KMS-11 (cell line): ENCODE measurements around the gene SULT6B1.

Experiments used
- H2AFZ ChIP-seq: fragments of 200-600 bp; sonication (generic); 2 replicates; pipeline ENCODE4 v1.6.1; 2016; ENCODE audit warnings: antibody characterized with exemption, mixed run types, low read depth
- H3K27ac ChIP-seq: fragments of 200-600 bp; sonication (generic); 2 replicates; pipeline ENCODE4 v1.6.1; 2016; ENCODE audit warnings: mild to moderate bottlenecking, mixed run types
- H3K27me3 ChIP-seq: fragments of 200-600 bp; sonication (generic); 2 replicates; pipeline ENCODE4 v1.6.1; 2017; ENCODE audit warnings: mild to moderate bottlenecking, low read depth, mixed run types, moderate library complexity; ENCODE audit not compliant: insufficient read depth
- H3K36me3 ChIP-seq: fragments of 200-600 bp; sonication (generic); 2 replicates; pipeline ENCODE4 v1.6.1; 2017; ENCODE audit warnings: mild to moderate bottlenecking, mixed run types; ENCODE audit not compliant: insufficient read depth
- H3K4me1 ChIP-seq: fragments of 200-600 bp; sonication (generic); 2 replicates; pipeline ENCODE4 v1.6.1; 2016; ENCODE audit warnings: mild to moderate bottlenecking, low read depth, mixed run types; ENCODE audit not compliant: poor library complexity, severe bottlenecking
- H3K4me2 ChIP-seq: fragments of 200-600 bp; sonication (generic); 2 replicates; pipeline ENCODE4 v1.7.0; 2016; ENCODE audit warnings: mild to moderate bottlenecking, mixed run types
- H3K4me3 ChIP-seq: fragments of 200-600 bp; sonication (generic); IDR thresholded peaks from 2 replicates; pipeline ENCODE4 v1.6.1; 2017; ENCODE audit warnings: low read depth, low read length, mixed read lengths; ENCODE audit not compliant: insufficient read depth
- H3K79me2 ChIP-seq: fragments of 200-600 bp; sonication (generic); 2 replicates; pipeline ENCODE4 v1.6.1; 2016; ENCODE audit warnings: low read depth, mixed run types; ENCODE audit not compliant: insufficient read depth
- H3K9ac ChIP-seq: fragments of 200-600 bp; sonication (generic); 2 replicates; pipeline ENCODE4 v1.6.1; 2016; ENCODE audit warnings: mild to moderate bottlenecking, mixed run types
- H4K20me1 ChIP-seq: fragments of 200-600 bp; sonication (generic); 2 replicates; pipeline ENCODE4 v1.6.1; 2016; ENCODE audit warnings: mild to moderate bottlenecking, mixed run types; ENCODE audit not compliant: insufficient read depth
- TF ChIP-seq, protein P1 (sequence below): fragments of 200-600 bp; sonication (generic); conservative IDR thresholded peaks from 2 replicates; pipeline ENCODE4 v1.6.1; 2017; ENCODE audit warnings: low read depth, mild to moderate bottlenecking, antibody characterized with exemption, low read length, moderate library complexity, mixed read lengths

The SULT6B1 gene

DNA sequence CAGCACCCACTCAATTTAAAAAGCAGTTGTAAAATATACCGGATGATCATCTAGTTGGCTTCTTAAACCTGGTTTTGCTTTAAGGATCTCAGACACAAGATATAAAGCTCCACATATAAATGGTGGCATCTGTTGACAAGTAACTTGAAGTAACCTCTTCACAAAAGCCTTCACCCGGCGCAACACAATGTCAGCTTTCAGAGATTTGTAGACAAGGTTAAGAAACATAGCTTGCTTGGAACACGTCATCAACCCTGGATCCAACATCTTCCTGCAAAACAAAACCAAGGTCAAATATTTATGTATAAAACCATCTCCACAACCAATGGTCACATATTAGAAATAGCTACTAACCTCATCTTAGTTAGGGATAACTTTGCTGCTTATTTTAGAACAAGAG, 34.7 kb upstream of the SULT6B1 start:
- Histone ChIP-seq H3K27me3 (no peaks in the 10 kb centered on the region), H3K9ac (no peak overlapping the region), H3K36me3 (peaks cover 11% of the 10 kb centered on the region; the same call in 1 of the 2 replicates), H2AFZ (no peak overlapping the region), H3K79me2 (peaks cover 27% of the 10 kb centered on the region), H3K4me2 (no peak overlapping the region), H4K20me1 (no peaks in the 10 kb centered on the region; the same call in 1 of the 2 replicates), H3K4me3 (no peak overlapping the region), H3K4me1 (peaks cover 15% of the 10 kb centered on the region), H3K27ac (no peak overlapping the region)
- TF ChIP-seq, protein P1, sequence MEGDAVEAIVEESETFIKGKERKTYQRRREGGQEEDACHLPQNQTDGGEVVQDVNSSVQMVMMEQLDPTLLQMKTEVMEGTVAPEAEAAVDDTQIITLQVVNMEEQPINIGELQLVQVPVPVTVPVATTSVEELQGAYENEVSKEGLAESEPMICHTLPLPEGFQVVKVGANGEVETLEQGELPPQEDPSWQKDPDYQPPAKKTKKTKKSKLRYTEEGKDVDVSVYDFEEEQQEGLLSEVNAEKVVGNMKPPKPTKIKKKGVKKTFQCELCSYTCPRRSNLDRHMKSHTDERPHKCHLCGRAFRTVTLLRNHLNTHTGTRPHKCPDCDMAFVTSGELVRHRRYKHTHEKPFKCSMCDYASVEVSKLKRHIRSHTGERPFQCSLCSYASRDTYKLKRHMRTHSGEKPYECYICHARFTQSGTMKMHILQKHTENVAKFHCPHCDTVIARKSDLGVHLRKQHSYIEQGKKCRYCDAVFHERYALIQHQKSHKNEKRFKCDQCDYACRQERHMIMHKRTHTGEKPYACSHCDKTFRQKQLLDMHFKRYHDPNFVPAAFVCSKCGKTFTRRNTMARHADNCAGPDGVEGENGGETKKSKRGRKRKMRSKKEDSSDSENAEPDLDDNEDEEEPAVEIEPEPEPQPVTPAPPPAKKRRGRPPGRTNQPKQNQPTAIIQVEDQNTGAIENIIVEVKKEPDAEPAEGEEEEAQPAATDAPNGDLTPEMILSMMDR: no peak

DNA sequence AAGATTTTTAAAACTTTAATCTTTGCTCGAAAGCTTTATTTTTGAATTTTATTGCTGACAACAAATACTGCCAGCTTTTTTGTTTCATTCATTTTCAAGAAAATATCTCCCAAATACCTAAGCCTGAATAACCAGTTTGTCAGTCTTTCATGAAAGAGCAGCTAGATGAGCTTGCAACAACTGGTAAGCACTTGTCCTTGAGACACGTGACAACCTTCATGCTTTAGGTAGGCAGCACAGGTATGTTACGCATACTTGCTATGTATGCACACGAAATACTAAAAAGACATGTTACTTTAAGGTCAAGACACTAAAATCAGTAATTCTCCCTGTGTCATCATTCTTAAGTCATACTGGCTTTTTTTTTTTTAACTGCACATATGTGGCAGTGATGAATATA, 30.6 kb upstream of the SULT6B1 start:
- peaks cover 34% of the 10 kb centered on the region for H3K4me1 ChIP-seq
- H3K4me3 ChIP-seq: no peak overlapping the region
- H3K9ac ChIP-seq: no peak overlapping the region
- TF ChIP-seq, protein P1: no peak
- H3K36me3 ChIP-seq: peaks cover 10% of the 10 kb centered on the region; the same call in 1 of the 2 replicates
- H2AFZ ChIP-seq: no peak overlapping the region
- H3K27ac ChIP-seq: no peak overlapping the region
- H3K27me3 ChIP-seq: no peaks in the 10 kb centered on the region
- no peaks in the 10 kb centered on the region for H4K20me1 ChIP-seq
- peaks cover 5% of the 10 kb centered on the region; the same call in 1 of the 2 replicates for H3K79me2 ChIP-seq
- H3K4me2 ChIP-seq: no peak overlapping the region

DNA sequence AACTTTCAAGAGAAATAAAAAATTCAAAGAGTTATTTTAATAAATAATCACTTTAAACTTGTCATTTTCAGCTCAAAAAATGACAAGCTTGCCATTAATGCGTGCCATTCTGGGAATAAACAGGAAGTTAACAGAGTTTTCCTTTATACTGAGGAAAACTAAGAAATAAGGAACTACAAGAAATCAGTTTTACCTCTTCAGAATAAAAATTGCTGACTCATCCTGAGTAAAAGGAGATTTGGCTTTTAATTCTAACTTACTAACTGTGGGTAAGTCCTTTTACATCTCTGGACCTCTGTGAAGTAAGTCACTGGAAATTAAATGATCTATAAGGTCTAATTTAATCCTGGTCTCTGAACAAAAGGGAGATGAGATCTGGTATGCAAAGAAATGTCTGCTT, 26.8 kb upstream of the SULT6B1 start:
- Histone ChIP-seq H3K27me3 (no peaks in the 10 kb centered on the region), H3K4me3 (no peak overlapping the region), H3K79me2 (no peaks in the 10 kb centered on the region), H3K9ac (peak overlapping the region; percentile 7; the same call in 1 of the 2 replicates), H2AFZ (no peak overlapping the region), H3K36me3 (peaks cover 21% of the 10 kb centered on the region; the same call in 1 of the 2 replicates), H4K20me1 (no peaks in the 10 kb centered on the region), H3K27ac (peak overlapping the region; percentile 50), H3K4me1 (peaks cover 21% of the 10 kb centered on the region), H3K4me2 (0 out of 2 replicates have a peak overlapping the region, but pooled peaks have one; percentile 3)
- TF ChIP-seq, protein P1: no peak

DNA sequence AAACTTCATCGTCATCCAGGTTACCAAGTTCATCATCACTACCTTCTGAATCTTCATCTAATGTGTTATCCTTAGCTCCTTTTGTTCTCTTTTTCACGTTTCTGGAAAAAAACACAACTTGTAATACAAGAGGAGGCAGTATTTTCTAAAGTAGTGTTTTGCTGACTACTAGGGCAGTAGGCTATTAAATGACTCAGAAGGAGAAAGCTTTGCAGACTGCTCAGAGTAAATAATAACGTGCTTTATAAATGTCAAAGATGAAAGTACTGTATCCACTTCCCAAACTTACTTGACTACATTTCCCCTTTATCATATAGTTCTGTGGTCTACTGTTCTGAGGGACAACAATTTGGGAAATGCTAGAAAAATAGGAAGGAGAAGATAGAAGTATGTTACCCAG, 23.5 kb upstream of the SULT6B1 start:
- Histone ChIP-seq H3K4me1 (peaks cover 21% of the 10 kb centered on the region), H3K4me3 (no peak overlapping the region), H3K4me2 (no peak overlapping the region), H3K9ac (no peak overlapping the region), H2AFZ (no peak overlapping the region), H3K79me2 (peaks cover 8% of the 10 kb centered on the region; the same call in 1 of the 2 replicates), H3K36me3 (peaks cover 29% of the 10 kb centered on the region; the same call in 1 of the 2 replicates), H3K27me3 (no peaks in the 10 kb centered on the region), H4K20me1 (no peaks in the 10 kb centered on the region), H3K27ac (no peak overlapping the region)
- TF ChIP-seq, protein P1: no peak
